ENCODE measurements around the gene NGB. TPM values are rescaled to one million over a fixed set of nuclear protein-coding genes. Genes with fewer than 3 reads are reported as not detected.

The NGB gene
- total RNA-seq, 1 experiment from 2014 or later: not detected

- no peaks in the 10 kb centered on the region for H3K79me2 ChIP-seq (ENCODE audit: insufficient read depth, low read length)
- ChIA-PET CTCF (interaction anchor here (1.0 kb wide), 1 partner anchor 37 kb away, joined by 4 read pairs; no protein-coding TSS in a partner anchor), POLR2A (no interaction called here), RAD21 (ENCODE audit: low non-redundant PET in 1 of 2, low total read pairs in 2 of 2, uncharacterized antibody in 2 of 2, unreplicated experiment in 2 of 2) (no interaction called here)
- intact Hi-C loops (cut with micrococcal nuclease): no loop called here
- no peaks in the 10 kb centered on the region for H4K20me1 ChIP-seq (ENCODE audit: insufficient read depth)
- no peak overlapping the region for H3K4me2 ChIP-seq (ENCODE audit: low read length)
- no peaks in the 10 kb centered on the region for H3K9me2 ChIP-seq (ENCODE audit: insufficient read depth)
- H3K27ac ChIP-seq (ENCODE audit: low read depth, low read length): no peak overlapping the region
- ATAC-seq: peak; percentile 47; the same call in 1 of the 2 replicates
- BruUV-seq (replicated peaks): no TSS peak
- no peak for DNase-seq (ENCODE audit: low read depth, low spot score)
- H3K27me3 ChIP-seq (ENCODE audit: insufficient read depth, low read length): no peaks in the 10 kb centered on the region
- H3K4me3 ChIP-seq (replicated peaks in 1 of 2; ENCODE audit: low read depth in 1 of 2, low read length in 2 of 2): no peak overlapping the region
- peaks cover 4 to 6% of the 10 kb centered on the region in 2 experiments; a peak in 3 of 4 replicates for H3K36me3 ChIP-seq (ENCODE audit: control insufficient read depth in 1 of 2, insufficient read depth in 2 of 2, low read length in 2 of 2)
- H3K4me1 ChIP-seq (ENCODE audit: control insufficient read depth in 1 of 2, insufficient read depth in 2 of 2, low read length in 2 of 2): no peaks in the 10 kb centered on the region
- H3K9ac ChIP-seq (ENCODE audit: low read length): no peak overlapping the region
- H2AFZ ChIP-seq (ENCODE audit: low read depth, low read length, poor library complexity, severe bottlenecking): no peak overlapping the region
- TF ChIP-seq RAD21 (IDR thresholded peaks at IDR 0.05; ENCODE audit: low read depth) (peak; percentile 19; the same call in 1 of the 2 replicates), CEBPB (IDR thresholded peaks at IDR 0.05; ENCODE audit: low read depth) (no peak)
- no peaks in the 10 kb centered on the region for H3K9me3 ChIP-seq (ENCODE audit: control insufficient read depth in 1 of 2, insufficient read depth in 1 of 2, low read depth in 1 of 2, low read length in 2 of 2)
Observed at GRCh38 chr14:77278461-77279230, 7.6 kb upstream of the NGB start.

DNA sequence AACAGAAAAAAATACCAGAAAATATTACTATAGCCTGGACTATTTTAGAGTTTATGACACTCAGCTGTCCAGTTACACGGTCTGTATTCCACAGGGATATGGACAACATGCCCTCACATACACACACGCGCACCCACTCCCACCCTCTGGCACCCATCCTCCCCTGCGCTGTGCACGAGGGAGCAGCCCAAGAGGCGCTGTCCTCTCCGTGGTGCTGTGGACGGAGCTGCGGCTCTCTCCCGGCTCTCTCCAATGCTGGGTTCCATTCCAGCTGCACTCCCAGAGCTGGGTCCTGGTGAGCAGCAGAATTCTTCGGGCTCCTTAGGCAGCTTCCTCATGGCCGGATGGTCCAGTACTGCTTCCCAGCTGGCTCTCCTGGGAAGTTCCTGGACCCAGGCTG, 6.0 kb upstream of the NGB start:
- ChIA-PET POLR2A (no interaction called here), RAD21 (ENCODE audit: low non-redundant PET in 1 of 2, low total read pairs in 2 of 2, uncharacterized antibody in 2 of 2, unreplicated experiment in 2 of 2) (no interaction called here), CTCF (no interaction called here)
- Histone ChIP-seq H3K9me2 (ENCODE audit: insufficient read depth) (no peaks in the 10 kb centered on the region), H3K9ac (ENCODE audit: low read length) (no peak overlapping the region), H2AFZ (ENCODE audit: low read depth, low read length, poor library complexity, severe bottlenecking) (no peak overlapping the region), H3K27ac (ENCODE audit: low read depth, low read length) (no peak overlapping the region), H3K9me3 (ENCODE audit: control insufficient read depth in 1 of 2, insufficient read depth in 1 of 2, low read depth in 1 of 2, low read length in 2 of 2) (no peaks in the 10 kb centered on the region), H3K79me2 (ENCODE audit: insufficient read depth, low read length) (no peaks in the 10 kb centered on the region), H3K36me3 (ENCODE audit: control insufficient read depth in 1 of 2, insufficient read depth in 2 of 2, low read length in 2 of 2) (no peaks in the 10 kb centered on the region; a peak in 1 of 4 replicates), H3K4me1 (ENCODE audit: control insufficient read depth in 1 of 2, insufficient read depth in 2 of 2, low read length in 2 of 2) (no peaks in the 10 kb centered on the region), H3K27me3 (ENCODE audit: insufficient read depth, low read length) (no peaks in the 10 kb centered on the region), H3K4me3 (replicated peaks in 1 of 2; ENCODE audit: low read depth in 1 of 2, low read length in 2 of 2) (no peak overlapping the region), H4K20me1 (ENCODE audit: insufficient read depth) (no peaks in the 10 kb centered on the region), H3K4me2 (ENCODE audit: low read length) (no peak overlapping the region)
- TF ChIP-seq, protein P1, sequence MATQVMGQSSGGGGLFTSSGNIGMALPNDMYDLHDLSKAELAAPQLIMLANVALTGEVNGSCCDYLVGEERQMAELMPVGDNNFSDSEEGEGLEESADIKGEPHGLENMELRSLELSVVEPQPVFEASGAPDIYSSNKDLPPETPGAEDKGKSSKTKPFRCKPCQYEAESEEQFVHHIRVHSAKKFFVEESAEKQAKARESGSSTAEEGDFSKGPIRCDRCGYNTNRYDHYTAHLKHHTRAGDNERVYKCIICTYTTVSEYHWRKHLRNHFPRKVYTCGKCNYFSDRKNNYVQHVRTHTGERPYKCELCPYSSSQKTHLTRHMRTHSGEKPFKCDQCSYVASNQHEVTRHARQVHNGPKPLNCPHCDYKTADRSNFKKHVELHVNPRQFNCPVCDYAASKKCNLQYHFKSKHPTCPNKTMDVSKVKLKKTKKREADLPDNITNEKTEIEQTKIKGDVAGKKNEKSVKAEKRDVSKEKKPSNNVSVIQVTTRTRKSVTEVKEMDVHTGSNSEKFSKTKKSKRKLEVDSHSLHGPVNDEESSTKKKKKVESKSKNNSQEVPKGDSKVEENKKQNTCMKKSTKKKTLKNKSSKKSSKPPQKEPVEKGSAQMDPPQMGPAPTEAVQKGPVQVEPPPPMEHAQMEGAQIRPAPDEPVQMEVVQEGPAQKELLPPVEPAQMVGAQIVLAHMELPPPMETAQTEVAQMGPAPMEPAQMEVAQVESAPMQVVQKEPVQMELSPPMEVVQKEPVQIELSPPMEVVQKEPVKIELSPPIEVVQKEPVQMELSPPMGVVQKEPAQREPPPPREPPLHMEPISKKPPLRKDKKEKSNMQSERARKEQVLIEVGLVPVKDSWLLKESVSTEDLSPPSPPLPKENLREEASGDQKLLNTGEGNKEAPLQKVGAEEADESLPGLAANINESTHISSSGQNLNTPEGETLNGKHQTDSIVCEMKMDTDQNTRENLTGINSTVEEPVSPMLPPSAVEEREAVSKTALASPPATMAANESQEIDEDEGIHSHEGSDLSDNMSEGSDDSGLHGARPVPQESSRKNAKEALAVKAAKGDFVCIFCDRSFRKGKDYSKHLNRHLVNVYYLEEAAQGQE (IDR thresholded peaks at IDR 0.05; ENCODE audit: low read depth): no peak
- no peak for TF ChIP-seq SRF (IDR thresholded peaks at IDR 0.05; ENCODE audit: low read depth)
- BruUV-seq (replicated peaks): no TSS peak
- no peak for DNase-seq (ENCODE audit: low read depth, low spot score)
- ATAC-seq: no peak
- intact Hi-C loops (cut with micrococcal nuclease): no loop called here

Measured in HCT116 (cell line).